ENCODE data around the gene RASGEF1C.

Gene RASGEF1C

DNA sequence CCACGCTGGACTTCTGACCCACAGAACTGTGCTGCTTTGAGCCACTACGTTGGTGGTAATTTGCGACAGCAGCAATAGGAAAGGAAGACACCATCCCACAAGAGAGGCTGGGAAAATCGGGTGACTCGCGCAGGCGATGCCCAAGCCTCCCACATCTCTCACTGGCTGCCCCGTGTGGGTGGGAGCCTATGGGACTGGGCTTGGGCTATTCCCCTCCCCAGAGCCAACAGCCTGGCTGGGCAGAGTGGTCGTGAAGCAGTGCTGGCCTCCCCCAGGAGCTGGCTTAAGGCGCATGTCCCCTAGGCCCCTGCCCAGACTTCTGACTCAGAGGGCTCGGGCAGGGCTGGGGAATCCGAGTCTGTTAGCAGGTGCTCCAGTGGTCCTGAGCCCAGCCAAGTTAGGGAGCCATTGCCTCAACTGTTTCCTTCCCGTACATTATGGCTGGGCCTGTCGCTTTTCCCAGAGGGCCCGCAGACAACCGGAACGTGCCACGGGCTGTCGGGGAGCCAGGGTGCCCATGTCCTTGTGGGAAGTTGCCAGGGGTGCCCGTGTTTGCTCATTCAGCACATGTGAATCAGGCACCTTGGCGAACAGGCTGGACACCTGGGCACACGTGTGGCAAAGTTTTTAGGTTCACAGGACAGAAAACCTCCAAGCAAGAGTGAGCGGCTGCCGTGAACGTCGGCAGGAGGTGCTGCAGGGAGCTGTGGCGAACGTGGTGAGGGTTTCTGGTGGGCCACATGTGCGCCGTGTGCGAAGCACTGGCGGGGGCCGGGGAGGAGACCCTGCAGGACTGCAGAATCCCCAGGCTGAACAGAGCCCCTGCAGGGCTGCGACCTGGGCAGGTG, 7.0 kb upstream of the RASGEF1C start:
- TF ChIP-seq EZH2phosphoT487 (IDR thresholded peaks at IDR 0.05; ENCODE audit: borderline replicate concordance), result no peak
- TF ChIP-seq, protein P1, sequence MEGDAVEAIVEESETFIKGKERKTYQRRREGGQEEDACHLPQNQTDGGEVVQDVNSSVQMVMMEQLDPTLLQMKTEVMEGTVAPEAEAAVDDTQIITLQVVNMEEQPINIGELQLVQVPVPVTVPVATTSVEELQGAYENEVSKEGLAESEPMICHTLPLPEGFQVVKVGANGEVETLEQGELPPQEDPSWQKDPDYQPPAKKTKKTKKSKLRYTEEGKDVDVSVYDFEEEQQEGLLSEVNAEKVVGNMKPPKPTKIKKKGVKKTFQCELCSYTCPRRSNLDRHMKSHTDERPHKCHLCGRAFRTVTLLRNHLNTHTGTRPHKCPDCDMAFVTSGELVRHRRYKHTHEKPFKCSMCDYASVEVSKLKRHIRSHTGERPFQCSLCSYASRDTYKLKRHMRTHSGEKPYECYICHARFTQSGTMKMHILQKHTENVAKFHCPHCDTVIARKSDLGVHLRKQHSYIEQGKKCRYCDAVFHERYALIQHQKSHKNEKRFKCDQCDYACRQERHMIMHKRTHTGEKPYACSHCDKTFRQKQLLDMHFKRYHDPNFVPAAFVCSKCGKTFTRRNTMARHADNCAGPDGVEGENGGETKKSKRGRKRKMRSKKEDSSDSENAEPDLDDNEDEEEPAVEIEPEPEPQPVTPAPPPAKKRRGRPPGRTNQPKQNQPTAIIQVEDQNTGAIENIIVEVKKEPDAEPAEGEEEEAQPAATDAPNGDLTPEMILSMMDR (conservative IDR thresholded peaks at IDR 0.05; ENCODE audit: low read length), result no peak
- no peak overlapping the region for H3K9ac ChIP-seq (ENCODE audit: low read depth, low read length, poor library complexity, severe bottlenecking)
- no peaks in the 10 kb centered on the region for H4K20me1 ChIP-seq (ENCODE audit: insufficient read depth, low read length, poor library complexity, severe bottlenecking)
- H3K4me1 ChIP-seq (ENCODE audit: insufficient read depth, low read length, poor library complexity, severe bottlenecking), result no peaks in the 10 kb centered on the region
- H3K4me3 ChIP-seq (ENCODE audit: low read length, poor library complexity, severe bottlenecking), result no peak overlapping the region
- no peaks in the 10 kb centered on the region for H3K79me2 ChIP-seq (ENCODE audit: insufficient read depth, low read length)
- no peaks in the 10 kb centered on the region for H3F3A ChIP-seq (ENCODE audit: low read depth)
- no peaks in the 10 kb centered on the region for H3K27me3 ChIP-seq (ENCODE audit: insufficient read depth, low read length, poor library complexity, severe bottlenecking)
- H3K9me3 ChIP-seq (ENCODE audit: insufficient read depth, low read depth, low read length), result no peaks in the 10 kb centered on the region
- H2AFZ ChIP-seq (ENCODE audit: low read length), result no peak overlapping the region
- no peak overlapping the region for H3K4me2 ChIP-seq (ENCODE audit: low read depth, low read length, poor library complexity, severe bottlenecking)
- H3K9me2 ChIP-seq (replicated peaks; ENCODE audit: low read depth, low read length), result no peaks in the 10 kb centered on the region
- H3K36me3 ChIP-seq (ENCODE audit: insufficient read depth, low read length), result no peaks in the 10 kb centered on the region

DNA sequence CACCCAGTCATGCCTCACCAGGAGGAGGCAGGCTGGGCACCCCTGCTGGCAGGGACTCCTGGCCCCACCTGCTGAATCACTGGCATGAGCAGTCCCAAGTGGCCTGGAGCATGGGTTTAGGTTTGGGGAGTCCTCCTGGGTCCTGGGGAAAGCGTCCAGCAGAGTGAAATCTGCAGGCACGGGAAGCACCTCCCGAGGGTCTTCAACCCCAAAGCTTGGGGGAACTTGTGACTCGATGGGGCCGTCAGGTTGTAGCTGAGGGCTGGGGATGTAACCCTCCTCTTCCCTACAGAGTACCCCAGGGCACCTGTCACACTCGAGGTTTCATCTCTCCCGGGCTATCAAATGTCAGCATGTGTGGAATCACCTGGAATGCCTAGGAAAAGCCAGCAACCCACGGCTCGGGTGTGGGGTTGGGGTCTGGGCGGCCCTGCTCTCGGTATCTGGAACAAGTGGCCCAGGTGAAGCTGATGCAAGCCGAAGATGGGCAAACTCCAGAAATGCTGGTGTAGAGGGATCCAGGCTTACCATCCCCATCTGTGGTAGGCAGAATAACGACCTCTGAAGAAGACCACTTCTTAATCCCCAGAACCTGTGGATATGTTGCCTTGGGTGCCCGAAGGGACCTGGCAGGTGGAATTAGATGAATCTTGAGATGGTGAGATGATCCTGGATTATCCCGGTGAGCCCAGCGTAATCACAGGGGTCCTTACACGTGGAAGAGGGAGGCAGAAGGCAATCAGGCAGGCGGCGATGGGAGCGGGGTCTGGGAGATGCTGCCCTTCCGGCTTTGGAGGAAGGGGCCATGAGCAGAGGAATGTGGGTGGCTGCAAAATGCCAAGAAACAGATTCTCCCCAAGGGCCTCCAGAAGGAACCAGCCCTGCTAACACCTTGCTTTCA, 6.1 kb upstream of the RASGEF1C start:
- H3F3A ChIP-seq (ENCODE audit: low read depth), result no peaks in the 10 kb centered on the region
- no peaks in the 10 kb centered on the region for H4K20me1 ChIP-seq (ENCODE audit: insufficient read depth, low read length, poor library complexity, severe bottlenecking)
- H3K4me2 ChIP-seq (ENCODE audit: low read depth, low read length, poor library complexity, severe bottlenecking), result no peak overlapping the region
- H3K79me2 ChIP-seq (ENCODE audit: insufficient read depth, low read length), result no peaks in the 10 kb centered on the region
- H3K4me3 ChIP-seq (ENCODE audit: low read length, poor library complexity, severe bottlenecking), result no peak overlapping the region
- H3K9me2 ChIP-seq (replicated peaks; ENCODE audit: low read depth, low read length), result no peaks in the 10 kb centered on the region
- no peaks in the 10 kb centered on the region for H3K9me3 ChIP-seq (ENCODE audit: insufficient read depth, low read depth, low read length)
- no peak overlapping the region for H3K9ac ChIP-seq (ENCODE audit: low read depth, low read length, poor library complexity, severe bottlenecking)
- no peak for TF ChIP-seq EZH2phosphoT487 (IDR thresholded peaks at IDR 0.05; ENCODE audit: borderline replicate concordance)
- TF ChIP-seq, protein P1 (conservative IDR thresholded peaks at IDR 0.05; ENCODE audit: low read length), result no peak
- no peaks in the 10 kb centered on the region for H3K27me3 ChIP-seq (ENCODE audit: insufficient read depth, low read length, poor library complexity, severe bottlenecking)
- no peaks in the 10 kb centered on the region for H3K36me3 ChIP-seq (ENCODE audit: insufficient read depth, low read length)
- no peak overlapping the region for H2AFZ ChIP-seq (ENCODE audit: low read length)
- H3K4me1 ChIP-seq (ENCODE audit: insufficient read depth, low read length, poor library complexity, severe bottlenecking), result no peaks in the 10 kb centered on the region

DNA sequence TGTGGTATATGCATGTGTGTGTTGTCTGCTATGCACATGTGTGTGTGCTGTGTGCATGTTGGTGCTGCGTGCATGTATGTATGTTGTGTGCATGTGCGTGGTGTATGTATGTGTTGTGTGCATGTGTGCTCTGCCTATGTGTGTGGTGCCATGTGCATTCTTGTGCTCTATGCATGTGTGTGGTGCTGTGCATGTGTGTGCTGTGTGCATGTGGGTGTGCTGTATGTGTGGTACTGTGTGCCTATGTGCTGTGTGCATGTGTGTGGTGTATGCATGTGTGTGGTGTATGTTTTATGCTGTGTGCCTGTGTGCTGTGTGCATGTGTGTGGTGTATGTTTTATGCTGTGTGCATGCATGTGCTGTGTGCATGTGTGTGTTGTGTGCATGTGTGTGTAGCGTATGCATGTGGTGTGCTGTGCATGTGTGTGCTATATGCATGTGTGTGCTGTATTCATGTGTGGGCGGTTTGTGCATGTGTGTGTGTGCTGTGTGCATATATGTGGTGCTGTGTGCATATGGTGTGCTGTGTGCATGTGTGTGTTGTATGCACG, 4.7 kb upstream of the RASGEF1C start:
- no peaks in the 10 kb centered on the region for H4K20me1 ChIP-seq (ENCODE audit: insufficient read depth, low read length, poor library complexity, severe bottlenecking)
- no peaks in the 10 kb centered on the region for H3K36me3 ChIP-seq (ENCODE audit: insufficient read depth, low read length)
- no peaks in the 10 kb centered on the region for H3F3A ChIP-seq (ENCODE audit: low read depth)
- H3K79me2 ChIP-seq (ENCODE audit: insufficient read depth, low read length), result no peaks in the 10 kb centered on the region
- no peak overlapping the region for H3K4me3 ChIP-seq (ENCODE audit: low read length, poor library complexity, severe bottlenecking)
- TF ChIP-seq EZH2phosphoT487 (IDR thresholded peaks at IDR 0.05; ENCODE audit: borderline replicate concordance), result no peak
- TF ChIP-seq, protein P1 (conservative IDR thresholded peaks at IDR 0.05; ENCODE audit: low read length), result no peak
- H2AFZ ChIP-seq (ENCODE audit: low read length), result no peak overlapping the region
- no peaks in the 10 kb centered on the region for H3K9me3 ChIP-seq (ENCODE audit: insufficient read depth, low read depth, low read length)
- H3K9ac ChIP-seq (ENCODE audit: low read depth, low read length, poor library complexity, severe bottlenecking), result no peak overlapping the region
- no peaks in the 10 kb centered on the region for H3K27me3 ChIP-seq (ENCODE audit: insufficient read depth, low read length, poor library complexity, severe bottlenecking)
- no peaks in the 10 kb centered on the region for H3K9me2 ChIP-seq (replicated peaks; ENCODE audit: low read depth, low read length)
- H3K4me1 ChIP-seq (ENCODE audit: insufficient read depth, low read length, poor library complexity, severe bottlenecking), result no peaks in the 10 kb centered on the region
- H3K4me2 ChIP-seq (ENCODE audit: low read depth, low read length, poor library complexity, severe bottlenecking), result no peak overlapping the region
